A549 (cell line): ENCODE results near the gene LCN15. TPM values are rescaled to one million over a fixed set of nuclear protein-coding genes. Genes with fewer than 3 reads are reported as not detected.
"Not testable (repeated sequence)": the region's sequence is repeated elsewhere in the genome, so short reads cannot be mapped to it uniquely, and the experiment has no call there.

Experiments used
- ATAC-seq, 2 experiments: fragments of 200-7000 bp in 1 of 2; fragments of >200 bp in 1 of 2; cut with Nextera tagmentation in 1 of 2; cut with Tn5 transposase in 1 of 2; 3 replicates each; pipeline versions ENCODE4 v1.8.0 to v1.9.1; 2018 to 2020; ENCODE audit warnings: mild to moderate bottlenecking in 1 of 2, moderate library complexity in 1 of 2
- CTCF ChIA-PET: fragments of 300-600 bp; sonication (Branson Sonifier 250); formaldehyde crosslinking; extraction: SDS; loops from one replicate; lab custom pipeline; 2021; ENCODE audit warnings: antibody characterized with exemption, inconsistent platforms; lab: Yijun Ruan, JAX
- POLR2A ChIA-PET: fragments of 350-600 bp; formaldehyde crosslinking; extraction: SDS; loops from one replicate; lab custom pipeline; 2021; ENCODE audit warnings: antibody characterized with exemption, inconsistent platforms; lab: Yijun Ruan, JAX
- DNase-seq, 2 experiments: peaks; one replicate each; pipeline versions ENCODE4 v3.0.0 to v3.0.0-alpha.2; 2011 to 2016; ENCODE audit warnings: low read depth in 1 of 2, low spot score in 1 of 2
- FAIRE-seq: peaks from 2 replicates; lab custom pipeline; 2011; peaks lifted over from hg19 to GRCh38; lab: Jason Lieb, UNC
- H3K27ac ChIP-seq, 2 experiments: fragments of >200 bp; sonication (Bioruptor Twin); formaldehyde crosslinking; 3 replicates each; pipeline ENCODE4 v1.5.1; 2016 to 2017
- H3K4me1 ChIP-seq: fragments of >200 bp; sonication (Bioruptor Twin); formaldehyde crosslinking; 3 replicates; pipeline ENCODE4 v1.6.1; 2016
- H3K4me2 ChIP-seq: fragments of >200 bp; sonication (Bioruptor Twin); formaldehyde crosslinking; 3 replicates; pipeline ENCODE4 v1.6.1; 2016
- H3K4me3 ChIP-seq: fragments of >200 bp; sonication (Bioruptor Twin); formaldehyde crosslinking; 3 replicates; pipeline ENCODE4 v1.5.1; 2016
- H3K9me3 ChIP-seq: fragments of >200 bp; sonication (Bioruptor Twin); formaldehyde crosslinking; 3 replicates; pipeline ENCODE4 v1.6.1; 2016
- CBX8 ChIP-seq: fragments of 200-600 bp; sonication (generic); IDR thresholded peaks from 2 replicates; pipeline ENCODE4 v1.6.1; 2016
- CEBPB ChIP-seq, 2 experiments: fragments of >200 bp in 1 of 2; sonication (Bioruptor Twin) in 1 of 2; formaldehyde crosslinking in 1 of 2; IDR thresholded peaks; 2 replicates each; pipeline ENCODE4 v1.6.1; 2012 to 2016
- CTCF ChIP-seq: fragments of >200 bp; sonication (Bioruptor Twin); formaldehyde crosslinking; IDR thresholded peaks from 3 replicates; pipeline ENCODE4 v1.5.1; 2016
- ELK1 ChIP-seq: fragments of 150-350 bp; IDR thresholded peaks from 2 replicates; pipeline ENCODE4 v1.6.1; 2014; ENCODE audit warnings: low read depth, mild to moderate bottlenecking, low read length
- EP300 ChIP-seq, 2 experiments: fragments of >200 bp; sonication (Bioruptor Twin); formaldehyde crosslinking; IDR thresholded peaks; 2 replicates in 1 of 2; 3 replicates in 1 of 2; pipeline ENCODE4 v1.6.1; 2016 to 2017
- FOSB ChIP-seq: fragments of 250-450 bp; sonication (Bioruptor Pico); IDR thresholded peaks from 2 replicates; pipeline ENCODE4 v1.5.0; 2020; ENCODE audit warnings: mild to moderate bottlenecking, moderate library complexity
- HES2 ChIP-seq: fragments of >200 bp; sonication (Bioruptor Twin); formaldehyde crosslinking; IDR thresholded peaks from 2 replicates; pipeline ENCODE4 v1.6.1; 2016
- HOXA7 ChIP-seq: fragments of 250-450 bp; sonication (Bioruptor Pico); IDR thresholded peaks from 2 replicates; pipeline ENCODE4 v1.5.0; 2020; ENCODE audit warnings: mild to moderate bottlenecking, moderate library complexity
- JUN ChIP-seq, 2 experiments: fragments of >200 bp; sonication (Bioruptor Twin); formaldehyde crosslinking; IDR thresholded peaks; 2 replicates in 1 of 2; 3 replicates in 1 of 2; pipeline ENCODE4 v1.6.1; 2016 to 2017
- MAFK ChIP-seq: fragments of 450-650 bp; IDR thresholded peaks from 2 replicates; pipeline ENCODE4 v1.6.1; 2014; ENCODE audit not compliant: partially characterized antibody
- MAX ChIP-seq: IDR thresholded peaks from 2 replicates; pipeline ENCODE4 v1.6.1; 2012
- MYC ChIP-seq: IDR thresholded peaks from 2 replicates; pipeline ENCODE4 v1.6.1; 2012; ENCODE audit warnings: mild to moderate bottlenecking, inconsistent platforms, low read length, improper control_type of control experiment, borderline replicate concordance
- PHF8 ChIP-seq: fragments of 200-600 bp; sonication (generic); IDR thresholded peaks from 2 replicates; pipeline ENCODE4 v1.6.1; 2016; ENCODE audit warnings: low read depth, mild to moderate bottlenecking, antibody characterized with exemption, moderate library complexity, borderline replicate concordance
- RAD21 ChIP-seq, 2 experiments: fragments of >200 bp in 1 of 2; sonication (Bioruptor Twin) in 1 of 2; formaldehyde crosslinking in 1 of 2; IDR thresholded peaks in 1 of 2; conservative IDR thresholded peaks in 1 of 2; 2 replicates in 1 of 2; 3 replicates in 1 of 2; pipeline ENCODE4 v1.6.1; 2012 to 2018; ENCODE audit warnings: inconsistent platforms in 1 of 2
- SMC3 ChIP-seq: fragments of >200 bp; sonication (Bioruptor Twin); formaldehyde crosslinking; IDR thresholded peaks from 3 replicates; pipeline ENCODE4 v1.6.1; 2018; ENCODE audit warnings: inconsistent platforms
- TFCP2L1 ChIP-seq: fragments of 250-450 bp; sonication (Bioruptor Pico); IDR thresholded peaks from 2 replicates; pipeline ENCODE4 v1.5.0; 2021; ENCODE audit warnings: mild to moderate bottlenecking
- TP53 ChIP-seq: fragments of 250-450 bp; sonication (Bioruptor Pico); IDR thresholded peaks from 2 replicates; pipeline ENCODE4 v1.5.0; 2021; ENCODE audit warnings: mild to moderate bottlenecking, moderate library complexity
- ZFP36 ChIP-seq: fragments of 450-650 bp; IDR thresholded peaks from 2 replicates; pipeline ENCODE4 v1.6.1; 2014; ENCODE audit warnings: borderline replicate concordance; ENCODE audit not compliant: partially characterized antibody
- WGBS: methylation state at CpG from one replicate; pipeline ENCODE4 v1.1.6; 2017; ENCODE audit errors: missing lambda C conversion rate; 5-methylcytosine and 5-hydroxymethylcytosine counted together
- polyA plus RNA-seq, 4 experiments: library from polyadenylated mRNA; depleted of rRNA in 3 of 4; stranded (reverse); fragments of >200 nt; fragmentation: RNase III in 1 of 4; extraction: RNeasy Plus Mini Kit Qiagen cat#74134 plus additional on column Dnase treatment in 1 of 4; gene quantifications; 2 replicates in 3 of 4; 3 replicates in 1 of 4; pipeline ENCODE4 v1.2.3, GENCODE V29; 2011 to 2017

Gene LCN15
- polyA plus RNA-seq, 2 of the 4 experiments (the other 2 are of a cell fraction) = 0.09 to 0.10 TPM

GRCh38 chr9:136788644-136789522, 24.6 kb upstream of the LCN15 start:
- Histone ChIP-seq H3K27ac (peak overlapping the region; percentile 75 to 83), H3K4me1 (peaks cover 45% of the 10 kb centered on the region), H3K4me3 (peak overlapping the region; percentile 30), H3K4me2 (peak overlapping the region; percentile 88)
- CTCF ChIA-PET = interaction anchor here (0.6 to 26.2 kb wide), 33 partner anchors 9 to 441 kb away, joined by 3 to 625 read pairs (median 7); partner anchors contain the start of genes AJM1, FUT7, LCN15 and LCN8
- 15% methylated on average over 25 of the region's 27 CpGs for WGBS
- H3K9me3 ChIP-seq, DNase-seq, POLR2A ChIA-PET, ATAC-seq, FAIRE-seq: not testable (repeated sequence)
- TF ChIP-seq MAX = 0 out of 2 replicates have a peak, but pooled peaks have one; percentile 29

- Histone ChIP-seq H3K4me3 (peak overlapping the region; percentile 30), H3K4me1 (peaks cover 37% of the 10 kb centered on the region), H3K4me2 (peak overlapping the region; percentile 88), H3K27ac (peak overlapping the region; percentile 75 to 83), H3K9me3 (no peaks in the 10 kb centered on the region)
- 7% methylated on average over 21 of the region's 21 CpGs for WGBS
- TF ChIP-seq RAD21 (conservative IDR thresholded peaks at IDR 0.05 in 1 of 2, IDR thresholded peaks at IDR 0.05 in 1 of 2) = peak; percentile 93 to 94
- no peak for TF ChIP-seq JUN (IDR thresholded peaks at IDR 0.05)
- peak; percentile 94 for TF ChIP-seq CTCF
- peak; percentile 58 for TF ChIP-seq MAFK
- peak; percentile 58 for TF ChIP-seq SMC3
- no peak for TF ChIP-seq PHF8
- ATAC-seq (peak; percentile 16 to 49), FAIRE-seq (no peak), DNase-seq (peak; percentile 49 to 59)
- POLR2A ChIA-PET = no interaction called here
- CTCF ChIA-PET = interaction anchor here (0.6 to 26.2 kb wide), 51 partner anchors 8 to 442 kb away, joined by 3 to 625 read pairs (median 4); partner anchors contain the start of genes AJM1, CCDC183, FUT7 and LCN15
Measured at GRCh38 chr9:136787690-136788400, 23.5 kb upstream of the LCN15 start.

- H3K27ac ChIP-seq, H3K9me3 ChIP-seq, H3K4me3 ChIP-seq, FAIRE-seq, ATAC-seq, POLR2A ChIA-PET, DNase-seq, H3K4me2 ChIP-seq: not testable (repeated sequence)
- H3K4me1 ChIP-seq = peaks cover 31% of the 10 kb centered on the region
- CTCF ChIA-PET = interaction anchor here (0.6 to 26.2 kb wide), 32 partner anchors 9 to 283 kb away, joined by 3 to 625 read pairs (median 4); partner anchors contain the start of genes AJM1, CCDC183, FUT7 and LCN15
- 13% methylated on average over 4 of the region's 4 CpGs for WGBS
Measured at GRCh38 chr9:136786983-136787382, 22.7 kb upstream of the LCN15 start.

- POLR2A ChIA-PET = no interaction called here
- ATAC-seq = no peak
Measured at GRCh38 chr9:136786451-136786850, 22.1 kb upstream of the LCN15 start.

GRCh38 chr9:136785565-136786355, 21.4 kb upstream of the LCN15 start:
- DNase-seq, H3K27ac ChIP-seq, FAIRE-seq, H3K4me2 ChIP-seq, H3K9me3 ChIP-seq, POLR2A ChIA-PET, H3K4me3 ChIP-seq, ATAC-seq: not testable (repeated sequence)
- 66% methylated on average over 12 of the region's 23 CpGs for WGBS
- peaks cover 33% of the 10 kb centered on the region for H3K4me1 ChIP-seq
- CTCF ChIA-PET = interaction anchor here (0.6 to 26.2 kb wide), 12 partner anchors 19 to 624 kb away, joined by 3 to 625 read pairs (median 11); partner anchors contain the start of genes AJM1, FUT7, LCN15 and LCN8

More at GRCh38 chr9:136786451-136786850, 22.1 kb upstream of the LCN15 start:
- Histone ChIP-seq H3K4me1 (peaks cover 28% of the 10 kb centered on the region), H3K4me3 (no peak overlapping the region), H3K4me2 (no peak overlapping the region), H3K9me3 (no peaks in the 10 kb centered on the region), H3K27ac (no peak overlapping the region)
- 66% methylated on average over 10 of the region's 10 CpGs for WGBS
- FAIRE-seq (no peak), DNase-seq (no peak)
- CTCF ChIA-PET = interaction anchor here (0.6 to 26.2 kb wide), 24 partner anchors 12 to 624 kb away, joined by 3 to 625 read pairs (median 7); partner anchors contain the start of genes AJM1, FUT7, LCN15 and LCN8
- TF ChIP-seq ELK1 (no peak), TFCP2L1 (no peak), HES2 (no peak), FOSB (no peak), MYC (no peak), EP300 (IDR thresholded peaks at IDR 0.05) (no peak), PHF8 (no peak), HOXA7 (CRISPR knock-in tag) (no peak), TP53 (no peak), CBX8 (no peak), CEBPB (IDR thresholded peaks at IDR 0.05) (no peak), ZFP36 (no peak)
- TF ChIP-seq, all 56 proteins: peak for 0
